GM15510 (cell line): ENCODE measurements around the gene CEMP1.

Experiments used
- POLR2A ChIP-seq: IDR thresholded peaks from 3 replicates; pipeline ENCODE4 v1.6.1; 2011; ENCODE audit warnings: borderline replicate concordance; ENCODE audit not compliant: insufficient read length; ENCODE audit errors: extremely low read depth

CEMP1 gene

GRCh38 chr16:2487903-2488531, 43.2 kb downstream of the CEMP1 start:
- TF ChIP-seq POLR2A, result no peak

- TF ChIP-seq POLR2A, result no peak
Observed at GRCh38 chr16:2487517-2487842, 43.7 kb downstream of the CEMP1 start.

DNA sequence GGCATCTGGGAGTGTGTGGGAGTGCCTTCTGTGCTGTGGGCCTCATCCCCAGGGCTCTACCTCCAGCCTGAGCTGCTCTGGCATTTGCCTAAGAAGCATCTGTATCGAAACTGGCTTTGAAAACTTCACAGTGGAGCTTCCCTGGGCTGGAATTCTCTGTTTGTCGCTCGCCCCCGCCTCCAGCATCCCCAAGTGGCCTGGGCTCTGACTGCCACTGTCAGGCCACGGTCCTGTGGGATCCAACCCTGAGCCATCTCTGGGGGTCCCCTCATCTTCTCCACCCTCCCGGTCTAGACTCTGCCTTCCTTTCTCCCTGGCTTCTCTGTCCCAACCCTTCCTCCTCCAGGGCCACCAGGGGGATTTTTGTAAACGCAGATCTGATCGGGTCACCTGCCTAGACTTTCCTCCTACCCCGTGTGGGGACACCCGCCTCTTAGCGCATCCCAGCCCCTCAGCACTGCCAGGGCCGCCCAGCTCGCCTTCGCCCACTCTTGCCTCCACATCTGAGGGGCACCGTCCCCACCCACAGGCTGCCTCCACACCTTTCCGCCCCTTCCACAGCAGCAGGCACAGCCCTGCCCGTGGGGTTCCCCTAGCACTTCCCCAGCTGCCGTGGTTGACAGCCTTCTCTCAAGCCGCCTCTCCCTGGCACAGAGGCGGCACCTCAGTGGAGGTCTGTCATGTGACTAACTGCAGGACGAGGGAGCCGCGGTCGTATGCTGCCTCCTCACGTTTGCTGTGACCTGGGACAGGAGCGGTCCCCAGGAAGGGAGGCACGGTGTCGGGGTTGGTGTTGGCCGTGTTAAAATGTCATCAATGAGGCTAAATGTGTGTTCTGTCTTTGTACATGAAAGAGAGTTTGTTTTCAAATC, 44.3 kb downstream of the CEMP1 start:
- TF ChIP-seq POLR2A, result no peak

- TF ChIP-seq POLR2A, result no peak
Observed at GRCh38 chr16:2485811-2486507, 45.2 kb downstream of the CEMP1 start.

DNA sequence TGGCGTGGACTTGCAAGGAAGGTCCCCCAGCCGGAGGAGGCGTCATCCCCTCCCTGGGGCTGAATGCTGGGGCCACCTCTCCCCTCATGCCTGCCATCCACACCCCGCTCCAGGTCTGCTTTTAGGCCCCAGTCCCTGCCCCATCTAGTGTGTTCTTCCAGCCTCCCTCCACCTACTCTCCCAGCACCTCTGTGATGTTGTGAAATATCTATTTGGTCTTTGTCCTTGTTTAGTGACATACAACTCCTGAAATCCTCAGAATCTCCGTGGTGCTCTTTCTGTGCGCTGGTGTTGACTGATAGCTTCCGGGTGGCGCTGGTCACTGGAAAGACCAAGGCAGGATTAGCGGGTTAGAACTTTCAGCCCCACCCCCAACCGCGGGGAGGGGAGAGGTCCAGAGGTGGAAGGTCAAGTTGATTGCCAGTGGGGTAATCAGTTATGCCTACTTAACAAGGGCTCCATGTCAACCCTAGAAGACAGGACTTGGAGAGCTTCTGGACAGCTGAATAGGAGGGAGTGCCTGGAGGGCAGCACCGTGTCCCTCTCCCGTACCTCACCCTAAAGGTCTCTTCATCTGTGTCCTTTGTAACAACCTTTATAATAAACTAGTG, 46.2 kb downstream of the CEMP1 start:
- no peak for TF ChIP-seq POLR2A

DNA sequence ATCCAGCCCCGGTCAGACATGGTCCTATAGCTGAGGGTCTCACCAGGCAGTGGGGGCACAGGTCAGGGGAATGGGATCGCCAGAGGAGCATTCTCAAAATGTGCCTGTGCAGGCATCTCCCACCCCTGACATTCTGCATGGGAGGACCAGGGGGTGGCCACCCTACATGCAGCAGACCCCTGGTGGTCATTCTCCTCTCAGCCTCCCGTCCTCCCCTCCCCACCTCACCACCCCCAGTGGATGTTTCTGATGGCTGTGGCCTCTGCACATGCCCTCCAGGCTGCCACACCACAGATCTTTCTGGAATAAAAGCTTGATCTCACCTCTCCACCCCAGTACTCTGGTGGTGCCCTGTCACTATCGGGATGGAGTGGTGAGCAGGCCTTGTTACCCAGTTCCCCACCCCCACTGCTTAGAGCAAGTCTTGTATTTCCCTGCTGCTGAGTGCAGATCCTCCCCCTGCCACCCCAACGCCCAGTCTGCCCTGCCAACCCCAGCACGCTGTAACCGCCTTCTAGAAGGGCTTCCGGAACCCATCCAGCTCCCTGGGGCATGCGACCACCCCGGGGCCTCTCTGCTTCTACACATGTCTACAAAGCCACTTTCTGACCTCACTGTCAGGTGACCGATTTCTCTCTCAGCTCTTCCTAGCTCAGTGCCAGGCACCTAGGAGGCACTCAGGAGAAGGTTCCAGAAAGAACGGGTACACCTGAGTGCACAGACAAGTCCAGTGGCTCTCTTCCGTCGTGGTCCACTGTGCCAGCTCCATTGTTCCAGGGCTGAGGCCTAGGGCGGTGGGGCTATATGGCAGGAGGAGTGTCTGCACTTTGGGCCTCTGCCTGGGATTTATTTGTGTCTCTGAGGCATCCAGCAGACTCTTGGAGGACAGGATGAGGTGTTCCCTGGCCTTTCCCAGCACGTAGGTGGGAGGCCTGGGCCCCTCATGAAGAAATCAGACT, 47.0 kb downstream of the CEMP1 start:
- TF ChIP-seq POLR2A, result no peak

DNA sequence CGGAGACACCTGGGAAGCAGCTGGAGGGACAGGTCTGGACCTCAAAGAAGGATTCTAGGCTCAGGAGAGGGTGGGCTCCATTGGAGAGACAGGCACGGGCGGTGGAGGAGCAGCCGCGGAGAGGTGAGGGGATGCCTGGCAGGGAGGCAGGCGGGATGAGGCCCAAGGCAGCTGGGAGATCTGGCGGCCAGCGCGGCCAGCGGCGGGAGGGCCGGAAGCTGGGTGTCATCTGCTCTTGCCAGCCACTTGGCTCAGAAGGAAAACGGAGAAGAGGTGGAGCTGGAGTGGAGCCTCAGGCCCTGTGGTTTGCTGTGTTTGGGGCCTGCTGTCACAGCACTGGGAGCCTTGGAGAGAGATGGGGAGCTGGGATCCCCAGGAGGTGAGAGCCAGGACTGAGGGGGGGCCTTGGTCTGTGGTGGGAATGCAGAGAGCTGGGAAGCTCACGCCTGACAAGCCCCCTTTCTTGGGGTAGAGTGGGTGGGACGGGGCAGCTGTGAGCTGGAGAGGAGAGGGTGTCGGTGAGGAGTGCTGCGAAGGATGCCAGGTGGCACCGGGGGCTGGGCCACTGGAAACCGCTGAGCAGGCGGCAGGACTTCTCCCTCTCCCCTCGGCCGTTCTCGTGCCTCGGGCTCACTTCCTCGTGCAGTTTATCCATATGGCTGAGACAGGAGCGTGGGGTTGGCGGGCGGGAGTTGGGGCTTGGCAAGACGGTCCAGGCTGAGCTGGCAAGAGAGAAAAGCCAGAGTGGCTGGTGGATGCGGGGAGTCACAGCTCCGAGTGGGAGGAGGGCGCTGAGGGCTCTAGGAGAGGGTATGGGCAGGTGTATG, 48.3 kb downstream of the CEMP1 start:
- no peak for TF ChIP-seq POLR2A

- no peak for TF ChIP-seq POLR2A
Observed at GRCh38 chr16:2482249-2482648, 49.0 kb downstream of the CEMP1 start.

DNA sequence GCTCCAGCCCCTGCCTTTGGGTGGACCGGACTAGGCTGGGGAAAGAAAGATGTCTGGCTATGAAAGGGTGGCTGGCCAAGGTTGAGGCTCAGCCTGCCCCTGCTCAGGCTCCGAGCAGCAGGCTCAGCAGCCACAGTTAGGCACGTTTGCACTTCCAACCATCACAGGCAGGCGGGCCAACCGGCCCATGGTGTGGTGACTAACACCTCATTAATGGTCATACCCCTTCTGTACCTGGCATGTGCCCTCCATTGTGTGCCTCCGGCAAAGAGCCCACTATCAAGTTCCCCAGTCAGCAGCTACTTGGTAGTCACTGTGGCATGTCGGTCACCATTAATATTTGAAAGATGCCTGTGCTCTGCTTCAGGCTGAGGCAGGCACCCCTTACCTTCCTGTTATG, 49.5 kb downstream of the CEMP1 start:
- no peak for TF ChIP-seq POLR2A

DNA sequence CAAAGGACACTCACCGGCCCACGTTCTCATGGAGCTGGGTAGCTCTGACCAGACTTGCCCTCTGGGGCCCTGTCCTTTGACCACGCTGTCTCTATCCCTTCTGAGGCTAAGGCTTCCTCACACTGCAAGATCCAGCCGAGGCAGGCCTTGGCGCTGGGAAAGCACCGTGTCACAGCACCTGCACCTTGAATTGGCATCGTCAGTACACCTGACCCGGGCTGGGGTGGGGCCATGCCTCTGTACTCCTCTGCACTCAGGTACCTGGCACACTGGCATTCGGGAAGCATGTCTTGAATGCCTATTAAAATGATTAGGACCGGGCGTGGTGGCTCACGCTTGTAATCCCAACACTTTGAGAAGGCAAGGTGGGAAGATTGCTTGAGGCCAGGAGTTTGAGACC, 50.3 kb downstream of the CEMP1 start:
- TF ChIP-seq POLR2A, result no peak
